VCaP (cell line): Measurements from ENCODE around the gene ZFHX3.

ENCODE experiments used
- H3K27ac ChIP-seq: fragments of 450-650 bp; 2 replicates; pipeline ENCODE4 v1.5.1; 2017
- CTCF ChIP-seq: fragments of 450-650 bp; conservative IDR thresholded peaks from 2 replicates; pipeline ENCODE4 v1.5.1; 2017; ENCODE audit warnings: mild to moderate bottlenecking, moderate library complexity

Gene ZFHX3

GRCh38 chr16:72845322-72846020 lies 202.5 kb downstream of the ZFHX3 start:
- no peak overlapping the region for H3K27ac ChIP-seq
- TF ChIP-seq CTCF = no peak

GRCh38 chr16:72844225-72844920 lies 203.6 kb downstream of the ZFHX3 start:
- TF ChIP-seq CTCF = no peak
- no peak overlapping the region for H3K27ac ChIP-seq

DNA sequence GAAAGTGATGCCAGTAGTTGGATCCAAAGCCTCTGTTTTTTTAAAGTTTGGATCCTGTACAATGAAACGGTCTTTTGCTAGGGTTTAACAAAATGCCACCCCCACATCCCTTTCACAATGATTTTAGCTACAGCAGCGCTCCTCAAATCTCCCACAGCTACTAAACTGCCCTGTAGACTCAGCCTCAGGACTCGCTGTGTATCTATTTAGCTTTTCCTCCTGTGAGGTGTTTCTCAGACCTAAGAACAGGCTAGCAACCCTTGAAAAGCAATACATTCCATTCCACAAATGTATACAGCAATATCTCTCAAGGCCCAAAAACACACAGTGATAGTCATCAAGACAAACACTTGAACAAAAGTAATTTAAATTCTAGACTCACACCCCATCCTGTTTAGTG lies 206.4 kb downstream of the ZFHX3 start:
- no peak for TF ChIP-seq CTCF
- H3K27ac ChIP-seq = no peak overlapping the region

DNA sequence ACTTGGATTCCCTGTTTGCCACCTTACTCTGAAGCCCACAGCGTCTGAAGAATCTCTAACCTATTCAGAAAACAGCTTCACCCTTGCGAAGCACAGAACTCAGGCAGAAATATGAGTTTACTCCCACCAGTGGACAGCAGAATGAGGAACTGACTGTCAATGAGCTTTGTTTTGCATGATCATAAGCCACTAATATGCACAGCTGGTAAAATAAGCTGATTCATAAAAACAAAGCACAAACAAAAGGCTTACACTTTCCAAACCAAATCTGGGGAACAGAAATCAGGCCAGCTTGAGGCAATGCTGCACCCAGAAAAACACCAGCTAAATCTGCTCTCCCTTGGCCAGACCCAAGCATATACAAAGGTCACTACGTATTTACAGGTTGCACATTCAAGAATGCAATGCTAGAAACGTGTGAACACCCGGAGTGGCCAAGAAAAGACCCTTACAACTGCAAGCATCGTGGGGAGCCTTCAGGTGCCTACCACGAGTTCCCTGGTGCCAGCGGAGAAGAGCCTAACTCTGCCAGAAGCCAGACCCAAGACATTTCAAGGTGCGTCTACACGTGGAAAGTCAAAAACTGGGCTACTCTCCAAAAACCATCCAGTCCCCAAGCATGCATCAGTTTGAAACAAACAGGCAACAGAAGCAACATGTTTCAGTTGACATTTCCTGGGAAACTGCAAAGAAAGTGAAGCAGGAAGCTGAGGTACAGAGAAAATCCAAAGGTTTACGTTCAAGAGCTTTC lies 207.1 kb downstream of the ZFHX3 start:
- H3K27ac ChIP-seq = no peak overlapping the region
- TF ChIP-seq CTCF = no peak

DNA sequence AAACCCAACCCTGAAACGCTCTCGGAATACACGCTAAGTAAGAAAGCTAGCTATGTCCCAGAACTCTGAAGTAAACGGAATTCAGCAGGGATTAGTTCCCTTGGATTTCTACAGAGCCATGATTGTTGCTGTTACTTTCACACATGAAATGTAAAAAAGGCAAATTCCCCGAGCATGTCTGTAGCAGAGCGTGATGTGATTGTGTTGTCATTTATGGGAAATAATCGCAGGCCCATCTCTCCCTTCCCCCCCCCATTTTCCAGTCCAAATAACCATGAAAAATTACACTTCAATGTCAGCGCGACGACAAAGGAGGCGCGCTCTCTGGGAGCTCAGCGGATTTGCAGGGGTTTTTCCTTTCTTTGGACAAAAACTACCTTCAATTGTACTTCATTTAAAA lies 209.0 kb downstream of the ZFHX3 start:
- no peak for TF ChIP-seq CTCF
- H3K27ac ChIP-seq = no peak overlapping the region

GRCh38 chr16:72838586-72838910 lies 209.4 kb downstream of the ZFHX3 start:
- no peak overlapping the region for H3K27ac ChIP-seq
- TF ChIP-seq CTCF = no peak

- TF ChIP-seq CTCF = no peak
- H3K27ac ChIP-seq = no peak overlapping the region
Measured at GRCh38 chr16:72837846-72838585, 209.9 kb downstream of the ZFHX3 start.
